Caco-2 (cell line): ENCODE data around the gene TGM5. TPM values are rescaled to one million over a fixed set of nuclear protein-coding genes. Genes with fewer than 3 reads are reported as not detected.

Experiments
- BruUV-seq: library from RNA; stranded (reverse); fragments of 400-500 nt; replicated peaks from 2 replicates; lab custom pipeline; 2021; lab: Mats Ljungman, UMichigan
- CTCF ChIA-PET: fragments of 300-600 bp; sonication (Branson Sonifier 250); formaldehyde crosslinking; loops from one replicate; lab custom pipeline; 2022; ENCODE audit warnings: antibody characterized with exemption; lab: Charles Lee
- POLR2A ChIA-PET: fragments of 300-600 bp; sonication (Branson Sonifier 250); formaldehyde crosslinking; loops from one replicate; lab custom pipeline; 2022; ENCODE audit warnings: antibody characterized with exemption; lab: Charles Lee
- DNase-seq, 2 experiments: peaks; one replicate each; pipeline versions ENCODE4 v3.0.0 to v3.0.0-alpha.2; 2020 to 2022
- H3K27me3 ChIP-seq: replicated peaks from 2 replicates; pipeline ENCODE4 v1.6.0; 2011; ENCODE audit warnings: low read length; ENCODE audit not compliant: control insufficient read depth, insufficient read depth
- H3K36me3 ChIP-seq: 2 replicates; pipeline ENCODE4 v1.5.1; 2011; ENCODE audit warnings: low read length; ENCODE audit not compliant: control insufficient read depth, insufficient read depth
- H3K4me1 ChIP-seq: fragments of 250-450 bp; sonication (Bioruptor Pico); 2 replicates; pipeline ENCODE4 v1.5.1; 2020; ENCODE audit warnings: mild to moderate bottlenecking
- H3K4me3 ChIP-seq: 2 replicates; pipeline ENCODE4 v1.5.1; 2011; ENCODE audit warnings: low read depth, mild to moderate bottlenecking, control low read depth, low read length
- H3K9me3 ChIP-seq: fragments of 250-450 bp; sonication (Bioruptor Pico); 2 replicates; pipeline ENCODE4 v1.5.1; 2020; ENCODE audit warnings: mild to moderate bottlenecking, moderate library complexity
- H3K27ac Mint-ChIP-seq: one replicate; pipeline ENCODE4 v1.8.0; 2022; ENCODE audit warnings: mixed read lengths; ENCODE audit not compliant: unreplicated experiment
- H3K27me3 Mint-ChIP-seq: one replicate; pipeline ENCODE4 v1.8.0; 2022; ENCODE audit warnings: mixed read lengths; ENCODE audit not compliant: insufficient read depth, unreplicated experiment
- H3K36me3 Mint-ChIP-seq: one replicate; pipeline ENCODE4 v1.8.0; 2022; ENCODE audit warnings: mild to moderate bottlenecking, mixed read lengths; ENCODE audit not compliant: insufficient read depth, unreplicated experiment
- H3K4me1 Mint-ChIP-seq: one replicate; pipeline ENCODE4 v1.8.0; 2022; ENCODE audit warnings: low read depth, mixed read lengths; ENCODE audit not compliant: unreplicated experiment
- H3K4me3 Mint-ChIP-seq: one replicate; pipeline ENCODE4 v1.8.0; 2022; ENCODE audit warnings: mild to moderate bottlenecking, moderate library complexity, mixed read lengths; ENCODE audit not compliant: unreplicated experiment
- H3K9me3 Mint-ChIP-seq: one replicate; pipeline ENCODE4 v1.8.0; 2022; ENCODE audit warnings: mixed read lengths; ENCODE audit not compliant: unreplicated experiment
- intact Hi-C: fragments of 100-400 bp; cut with micrococcal nuclease; formaldehyde crosslinking; loops from one replicate; pipeline ENCODE4 v1.10.0; 2022; ENCODE audit not compliant: unreplicated experiment
- total RNA-seq: library from RNA; stranded (reverse); gene quantifications from 2 replicates; pipeline ENCODE4 v1.2.3, GENCODE V29; 2022
- TF ChIP-seq, protein P1 (sequence below), 2 experiments: fragments of 200-600 bp in 1 of 2; IDR thresholded peaks; 1 replicate in 1 of 2; 2 replicates in 1 of 2; pipeline versions ENCODE4 v1.5.1 to v1.8.0; 2011 to 2022; ENCODE audit warnings: antibody characterized with exemption in 1 of 2, control low read depth in 1 of 2, inconsistent platforms in 1 of 2, low read depth in 1 of 2, low read length in 1 of 2, mild to moderate bottlenecking in 1 of 2, moderate library complexity in 1 of 2; ENCODE audit not compliant: insufficient read depth in 1 of 2, severe bottlenecking in 1 of 2, unreplicated experiment in 1 of 2

Gene TGM5
- total RNA-seq, 1 experiment from 2014 or later: not detected

DNA sequence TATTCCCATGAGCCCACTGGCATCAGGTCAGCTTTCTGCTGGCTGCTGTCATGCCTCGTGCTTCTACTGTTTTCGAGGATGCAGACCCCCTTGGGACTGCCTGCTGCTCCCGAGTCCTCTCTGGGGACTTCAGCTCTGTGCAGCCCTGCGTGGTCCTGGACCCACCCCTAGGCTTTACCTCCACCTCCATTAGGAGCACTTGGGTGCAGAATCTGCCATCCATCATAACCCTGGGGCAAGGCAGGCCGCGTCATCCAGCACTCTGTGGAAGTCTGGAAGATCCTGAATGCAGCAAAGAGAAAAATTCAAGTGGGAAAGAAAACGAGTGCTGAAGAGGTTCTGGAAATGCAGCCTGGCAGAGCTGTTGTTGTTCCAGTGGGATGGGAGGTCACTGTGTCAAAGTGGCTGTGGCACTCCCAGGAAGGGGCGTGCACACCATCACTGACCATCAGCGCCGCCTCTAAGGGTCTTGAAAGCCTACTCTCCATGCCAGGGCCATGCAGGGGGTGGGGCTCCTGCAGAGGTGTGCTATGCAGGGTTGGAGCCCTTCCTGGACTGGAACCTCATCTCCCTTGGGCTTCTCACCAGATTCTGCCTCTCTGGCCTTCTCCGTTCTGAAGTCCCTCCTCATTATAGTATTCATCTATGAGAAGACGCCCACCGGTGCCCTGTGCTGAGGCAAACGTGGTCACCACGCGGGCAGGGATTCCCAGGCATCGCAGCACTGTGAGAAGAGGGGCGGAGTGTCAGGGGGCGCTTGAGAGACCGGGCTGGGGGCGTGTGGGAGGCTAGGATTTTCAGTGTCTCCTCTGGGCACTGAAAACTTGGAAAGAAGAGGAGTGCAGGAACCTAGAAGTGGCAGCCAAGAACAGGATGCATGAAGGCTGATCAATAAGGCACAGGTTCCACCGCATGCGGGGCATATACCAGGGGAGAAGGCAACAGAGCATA, 58.4 kb downstream of the TGM5 start:
- TF ChIP-seq, protein P1, sequence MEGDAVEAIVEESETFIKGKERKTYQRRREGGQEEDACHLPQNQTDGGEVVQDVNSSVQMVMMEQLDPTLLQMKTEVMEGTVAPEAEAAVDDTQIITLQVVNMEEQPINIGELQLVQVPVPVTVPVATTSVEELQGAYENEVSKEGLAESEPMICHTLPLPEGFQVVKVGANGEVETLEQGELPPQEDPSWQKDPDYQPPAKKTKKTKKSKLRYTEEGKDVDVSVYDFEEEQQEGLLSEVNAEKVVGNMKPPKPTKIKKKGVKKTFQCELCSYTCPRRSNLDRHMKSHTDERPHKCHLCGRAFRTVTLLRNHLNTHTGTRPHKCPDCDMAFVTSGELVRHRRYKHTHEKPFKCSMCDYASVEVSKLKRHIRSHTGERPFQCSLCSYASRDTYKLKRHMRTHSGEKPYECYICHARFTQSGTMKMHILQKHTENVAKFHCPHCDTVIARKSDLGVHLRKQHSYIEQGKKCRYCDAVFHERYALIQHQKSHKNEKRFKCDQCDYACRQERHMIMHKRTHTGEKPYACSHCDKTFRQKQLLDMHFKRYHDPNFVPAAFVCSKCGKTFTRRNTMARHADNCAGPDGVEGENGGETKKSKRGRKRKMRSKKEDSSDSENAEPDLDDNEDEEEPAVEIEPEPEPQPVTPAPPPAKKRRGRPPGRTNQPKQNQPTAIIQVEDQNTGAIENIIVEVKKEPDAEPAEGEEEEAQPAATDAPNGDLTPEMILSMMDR (IDR thresholded peaks at IDR 0.05; ENCODE audit: insufficient read depth in 1 of 2, low read depth in 1 of 2, low read length in 1 of 2, severe bottlenecking in 1 of 2, unreplicated experiment in 1 of 2): no peak
- POLR2A ChIA-PET: no interaction called here
- Histone ChIP-seq H3K4me1 (no peaks in the 10 kb centered on the region; the same call in 1 of the 2 replicates), H3K9me3 (no peaks in the 10 kb centered on the region), H3K4me3 (no peak overlapping the region), H3K36me3 (no peaks in the 10 kb centered on the region), H3K27me3 (peaks cover 1% of the 10 kb centered on the region; the same call in 1 of the 2 replicates)
- H3K4me1 Mint-ChIP-seq: peaks cover 7% of the 10 kb centered on the region
- peaks cover 5% of the 10 kb centered on the region for H3K27me3 Mint-ChIP-seq
- CTCF ChIA-PET: interaction anchor here (1.0 to 3.8 kb wide), 2 partner anchors 9 to 77 kb away, joined by 3 to 19 read pairs; no protein-coding TSS in a partner anchor
- no peak overlapping the region for H3K4me3 Mint-ChIP-seq
- H3K27ac Mint-ChIP-seq: no peak overlapping the region
- no TSS peak for BruUV-seq
- H3K9me3 Mint-ChIP-seq: no peaks in the 10 kb centered on the region
- no peak for DNase-seq
- intact Hi-C loops: loop anchor here (5.0 to 10.0 kb wide), 2 partner anchors 79 to 504 kb away; no protein-coding TSS in a partner anchor
- no peaks in the 10 kb centered on the region for H3K36me3 Mint-ChIP-seq

GRCh38 chr15:43207024-43207423, 59.7 kb downstream of the TGM5 start:
- BruUV-seq: no TSS peak
- intact Hi-C loops: loop anchor here (5.0 to 10.0 kb wide), 2 partner anchors 80 to 502 kb away; no protein-coding TSS in a partner anchor
- Histone ChIP-seq H3K4me3 (no peak overlapping the region), H3K9me3 (no peaks in the 10 kb centered on the region), H3K36me3 (no peaks in the 10 kb centered on the region), H3K4me1 (no peaks in the 10 kb centered on the region; the same call in 1 of the 2 replicates), H3K27me3 (peaks cover 1% of the 10 kb centered on the region; the same call in 1 of the 2 replicates)
- TF ChIP-seq, protein P1 (IDR thresholded peaks at IDR 0.05; ENCODE audit: insufficient read depth in 1 of 2, low read depth in 1 of 2, low read length in 1 of 2, severe bottlenecking in 1 of 2, unreplicated experiment in 1 of 2): no peak
- POLR2A ChIA-PET: no interaction called here
- peaks cover 7% of the 10 kb centered on the region for H3K4me1 Mint-ChIP-seq
- no peak for DNase-seq
- H3K4me3 Mint-ChIP-seq: no peak overlapping the region
- CTCF ChIA-PET: interaction anchor here (3.8 kb wide), 1 partner anchor 79 kb away, joined by 19 read pairs; no protein-coding TSS in a partner anchor
- H3K27ac Mint-ChIP-seq: no peak overlapping the region
- no peaks in the 10 kb centered on the region for H3K9me3 Mint-ChIP-seq
- H3K36me3 Mint-ChIP-seq: no peaks in the 10 kb centered on the region
- peaks cover 5% of the 10 kb centered on the region for H3K27me3 Mint-ChIP-seq

DNA sequence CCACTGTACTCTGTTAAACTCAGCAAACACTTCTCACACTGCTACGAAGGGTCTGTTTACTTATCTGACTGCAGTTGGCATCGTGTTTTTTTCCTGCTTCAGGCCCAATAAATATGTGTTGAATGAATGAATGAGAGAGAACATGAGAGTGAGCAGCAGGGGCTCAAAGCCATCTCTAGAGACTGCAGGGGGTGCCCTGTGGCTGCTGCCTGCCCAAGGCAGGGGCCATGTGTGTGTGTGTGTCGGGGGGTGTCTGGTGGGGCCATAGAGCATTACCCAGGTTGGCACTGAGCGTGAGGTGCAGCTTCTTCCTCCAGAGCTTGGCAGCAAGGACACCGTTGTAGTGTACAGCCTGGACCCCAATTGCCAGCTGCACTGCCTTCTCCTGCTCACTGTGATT, 60.7 kb downstream of the TGM5 start:
- H3K27me3 Mint-ChIP-seq: peaks cover 6% of the 10 kb centered on the region
- H3K36me3 Mint-ChIP-seq: no peaks in the 10 kb centered on the region
- H3K36me3 ChIP-seq: no peaks in the 10 kb centered on the region
- no peak for DNase-seq
- peaks cover 7% of the 10 kb centered on the region for H3K4me1 Mint-ChIP-seq
- H3K9me3 ChIP-seq: no peaks in the 10 kb centered on the region
- H3K27me3 ChIP-seq: peaks cover 1% of the 10 kb centered on the region; the same call in 1 of the 2 replicates
- BruUV-seq: no TSS peak
- CTCF ChIA-PET: no interaction called here
- TF ChIP-seq, protein P1 (IDR thresholded peaks at IDR 0.05; ENCODE audit: insufficient read depth in 1 of 2, low read depth in 1 of 2, low read length in 1 of 2, severe bottlenecking in 1 of 2, unreplicated experiment in 1 of 2): no peak
- POLR2A ChIA-PET: no interaction called here
- H3K4me3 Mint-ChIP-seq: no peak overlapping the region
- H3K4me1 ChIP-seq: no peaks in the 10 kb centered on the region; the same call in 1 of the 2 replicates
- H3K27ac Mint-ChIP-seq: no peak overlapping the region
- intact Hi-C loops: loop anchor here (5.0 to 10.0 kb wide), 2 partner anchors 81 to 501 kb away; no protein-coding TSS in a partner anchor
- no peaks in the 10 kb centered on the region for H3K9me3 Mint-ChIP-seq
- H3K4me3 ChIP-seq: no peak overlapping the region
